K562 (cell line): ENCODE measurements around the gene SIGLEC15. TPM values are rescaled to one million over a fixed set of nuclear protein-coding genes. Genes with fewer than 3 reads are reported as not detected.

Experiments
- ATAC-seq: fragments of 200-7000 bp; cut with Tn5 transposase; 3 replicates; pipeline ENCODE4 v1.9.1; 2020; ENCODE audit warnings: moderate library complexity
- BruUV-seq: library from RNA; stranded (reverse); fragments of 400-500 nt; replicated peaks from 2 replicates; lab custom pipeline; 2021; lab: Mats Ljungman, UMichigan
- CTCF ChIA-PET: fragments of 300-600 bp; formaldehyde crosslinking; extraction: SDS; loops from one replicate; lab custom pipeline; 2021; ENCODE audit warnings: low intra/inter-chr PET ratio; lab: Yijun Ruan, JAX
- POLR2A ChIA-PET: fragments of 300-600, 350-650 bp; sonication (Branson Sonifier 250); formaldehyde crosslinking; extraction: SDS; loops from one replicate; lab custom pipeline; 2021; ENCODE audit warnings: antibody characterized with exemption, inconsistent platforms; lab: Yijun Ruan, JAX
- DNase-seq, 4 experiments: peaks; one replicate each; pipeline versions ENCODE4 v3.0.0 to v3.0.0-alpha.2; 2011 to 2018; ENCODE audit warnings: low spot score in 3 of 4, mixed read lengths in 3 of 4; ENCODE audit errors: extremely low read depth in 1 of 4
- FAIRE-seq: peaks from 2 replicates; lab custom pipeline; 2011; peaks lifted over from hg19 to GRCh38; lab: Jason Lieb, UNC
- H2AFZ ChIP-seq: 2 replicates; pipeline ENCODE4 v1.6.0; 2011; ENCODE audit warnings: low read depth, low read length, control low read depth, inconsistent platforms
- H3K27ac ChIP-seq: fragments of 200-600 bp; 3 replicates; pipeline ENCODE4 v1.8.0; 2011; ENCODE audit warnings: low read depth, mild to moderate bottlenecking, control low read depth, inconsistent platforms, low read length, moderate library complexity, mixed read lengths; ENCODE audit errors: extremely low read depth
- H3K27me3 ChIP-seq, 2 experiments: fragments of 300-600 bp in 1 of 2; 2 replicates in 1 of 2; 3 replicates in 1 of 2; pipeline versions ENCODE4 v1.6.0 to v1.8.0; 2011; ENCODE audit warnings: inconsistent platforms in 2 of 2, low read length in 2 of 2, mild to moderate bottlenecking in 1 of 2, mixed read lengths in 1 of 2, moderate library complexity in 1 of 2; ENCODE audit not compliant: control insufficient read depth in 2 of 2, insufficient read depth in 2 of 2
- H3K36me3 ChIP-seq: fragments of 300-600 bp; 3 replicates; pipeline ENCODE4 v1.8.0; 2011; ENCODE audit warnings: mild to moderate bottlenecking, low read length, inconsistent platforms; ENCODE audit not compliant: control insufficient read depth, insufficient read depth
- H3K4me1 ChIP-seq, 2 experiments: fragments of 200-600 bp in 1 of 2; replicated peaks in 1 of 2; 2 replicates in 1 of 2; 3 replicates in 1 of 2; pipeline versions ENCODE4 v1.5.1 to v1.8.0; 2011; ENCODE audit warnings: inconsistent platforms in 2 of 2, low read length in 2 of 2, mild to moderate bottlenecking in 1 of 2, mixed read lengths in 1 of 2, moderate library complexity in 1 of 2; ENCODE audit not compliant: control insufficient read depth in 2 of 2, insufficient read depth in 2 of 2
- H3K4me2 ChIP-seq: 2 replicates; pipeline ENCODE4 v1.6.1; 2011; ENCODE audit warnings: low read length, control low read depth, inconsistent platforms, mixed read lengths; ENCODE audit not compliant: insufficient read depth
- H3K4me3 ChIP-seq: fragments of 200-600 bp; sonication (generic), shearing (Covaris generic); 2 replicates; pipeline ENCODE4 v1.5.1; 2016; ENCODE audit warnings: control low read depth, inconsistent platforms
- H3K79me2 ChIP-seq: fragments of 200-600 bp; 3 replicates; pipeline ENCODE4 v1.8.0; 2011; ENCODE audit warnings: low read length, inconsistent platforms; ENCODE audit not compliant: control insufficient read depth, insufficient read depth
- H3K9ac ChIP-seq, 2 experiments: 2 replicates each; pipeline versions ENCODE4 v1.6.0 to v1.6.1; 2011; ENCODE audit warnings: low read depth in 2 of 2, low read length in 2 of 2, control low read depth in 1 of 2, inconsistent platforms in 1 of 2, mild to moderate bottlenecking in 1 of 2, mixed read lengths in 1 of 2; ENCODE audit not compliant: insufficient read depth in 1 of 2
- H3K9me1 ChIP-seq: one replicate; pipeline ENCODE4 v1.6.0; 2011; ENCODE audit warnings: inconsistent platforms, mild to moderate bottlenecking, low read length, moderate library complexity; ENCODE audit not compliant: control insufficient read depth, insufficient read depth
- H3K9me3 ChIP-seq: replicated peaks from 2 replicates; pipeline ENCODE4 v1.5.1; 2011; ENCODE audit warnings: low read depth, low read length, inconsistent platforms; ENCODE audit not compliant: control insufficient read depth, insufficient read depth
- H4K20me1 ChIP-seq: replicated peaks from 2 replicates; pipeline ENCODE4 v1.6.1; 2011; ENCODE audit warnings: low read length, inconsistent platforms, mixed read lengths; ENCODE audit not compliant: control insufficient read depth, insufficient read depth
- CREB1 ChIP-seq, 2 experiments: sonication (generic) in 1 of 2; formaldehyde crosslinking in 1 of 2; IDR thresholded peaks; 2 replicates each; pipeline versions ENCODE4 v1.6.1 to v1.8.0; 2012 to 2022; ENCODE audit warnings: inconsistent platforms in 1 of 2, mild to moderate bottlenecking in 1 of 2, missing genetic modification reagents in 1 of 2, moderate library complexity in 1 of 2
- ZNF263 ChIP-seq: sonication (generic); formaldehyde crosslinking; IDR thresholded peaks from 2 replicates; pipeline ENCODE4 v1.8.0; 2022; ENCODE audit warnings: mild to moderate bottlenecking, missing genetic modification reagents, borderline replicate concordance
- ZNF584 ChIP-seq: fragments of 200-800 bp; sonication (Bioruptor generic); IDR thresholded peaks from 2 replicates; pipeline ENCODE4 v1.6.1; 2016; ENCODE audit warnings: low read depth, mild to moderate bottlenecking, missing genetic modification characterization, missing compliant biosample characterization
- ZNF589 ChIP-seq: fragments of 200-800 bp; sonication (Bioruptor generic); IDR thresholded peaks from 2 replicates; pipeline ENCODE4 v1.6.1; 2016; ENCODE audit warnings: low read depth, missing genetic modification characterization, missing compliant biosample characterization
- WGBS: fragments of 100-300 bp; shearing (Covaris generic); methylation state at CpG from one replicate; pipeline ENCODE4 v1.1.6; 2016; ENCODE audit warnings: low coverage, mixed read lengths; ENCODE audit not compliant: insufficient coverage; ENCODE audit errors: missing lambda C conversion rate; 5-methylcytosine and 5-hydroxymethylcytosine counted together
- in situ Hi-C: fragments of 300-500 bp; cut with MboI; formaldehyde crosslinking; loops from 4 replicates; pipeline ENCODE4 v1.15.0; 2018; ENCODE audit warnings: inconsistent platforms, mixed read lengths
- intact Hi-C: fragments of 100-400 bp; cut with micrococcal nuclease; formaldehyde crosslinking; loops from 2 replicates; pipeline ENCODE4 v1.14.2; 2022
- polyA plus RNA-seq, 8 experiments: library from polyadenylated mRNA; depleted of rRNA in 4 of 8; stranded (reverse) in 5 of 8; unstranded in 3 of 8; fragments of >200 nt; fragmentation: Nextera tagmentation in 2 of 8; fragmentation: Illumina TruSeq in 1 of 8; extraction: Ambion mirVana in 2 of 8; extraction: Trizol in 1 of 8; gene quantifications; 2 replicates each; pipeline versions ENCODE4 v1.2.1 to v1.2.3, GENCODE V29; 2011 to 2014; ENCODE audit warnings: inconsistent platforms in 1 of 8, missing spikeins in 1 of 8
- total RNA-seq, 7 experiments: library from RNA; depleted of rRNA in 6 of 7; stranded (reverse); fragments of >200 nt in 6 of 7; fragmentation: Illumina TruSeq in 2 of 7; extraction: Trizol in 2 of 7; gene quantifications; 2 replicates each; pipeline versions ENCODE4 v1.2.1 to v1.2.3, GENCODE V29; 2011 to 2021; ENCODE audit warnings: low replicate concordance in 1 of 7

Gene SIGLEC15
- total and polyA plus RNA-seq, 9 of the 15 experiments (the other 6 are each of a cell fraction or from before 2014, with no cell fraction given) = not detected

GRCh38 chr18:45880876-45881558 lies 55.5 kb downstream of the SIGLEC15 start:
- in situ Hi-C loops = no loop called here
- H3K9ac ChIP-seq = no peak overlapping the region
- TF ChIP-seq ZNF584 (no peak), ZNF589 (no peak)
- TF ChIP-seq, all 486 proteins: peak for 0
- intact Hi-C loops = loop anchor here (1.0 to 10.0 kb wide), 4 partner anchors 158 to 260 kb away; no protein-coding TSS in a partner anchor
- H3K27me3 ChIP-seq = no peaks in the 10 kb centered on the region
- POLR2A ChIA-PET = interaction anchor here (0.7 kb wide), 1 partner anchor 74 kb away, joined by 3 read pairs; no protein-coding TSS in a partner anchor
- ATAC-seq (no peak), FAIRE-seq (no peak), DNase-seq (no peak)
- BruUV-seq = no TSS peak
- H4K20me1 ChIP-seq = no peaks in the 10 kb centered on the region; the same call in 1 of the 2 replicates
- no peaks in the 10 kb centered on the region for H3K9me1 ChIP-seq
- CTCF ChIA-PET = interaction anchor here (0.8 kb wide), 2 partner anchors 11 to 216 kb away, joined by 4 read pairs; no protein-coding TSS in a partner anchor
- no peak overlapping the region for H3K27ac ChIP-seq
- peaks cover 32% of the 10 kb centered on the region; the same call in 2 of the 3 replicates for H3K36me3 ChIP-seq
- H2AFZ ChIP-seq = no peak overlapping the region
- H3K4me2 ChIP-seq = no peak overlapping the region
- no peaks in the 10 kb centered on the region for H3K79me2 ChIP-seq
- H3K4me3 ChIP-seq = no peak overlapping the region
- peaks cover 0 to 2% of the 10 kb centered on the region in 2 experiments; a peak in 1 of 5 replicates for H3K4me1 ChIP-seq
- 66% methylated on average over 3 of the region's 3 CpGs for WGBS
- H3K9me3 ChIP-seq = no peaks in the 10 kb centered on the region

GRCh38 chr18:45887585-45887984 lies 62.1 kb downstream of the SIGLEC15 start:
- Histone ChIP-seq H3K27me3 (no peaks in the 10 kb centered on the region), H3K9me3 (no peaks in the 10 kb centered on the region), H2AFZ (no peak overlapping the region), H3K27ac (no peak overlapping the region), H3K79me2 (no peaks in the 10 kb centered on the region), H3K4me1 (no peaks in the 10 kb centered on the region), H3K9ac (no peak overlapping the region), H3K9me1 (no peaks in the 10 kb centered on the region), H4K20me1 (no peaks in the 10 kb centered on the region), H3K4me3 (no peak overlapping the region), H3K36me3 (peaks cover 17% of the 10 kb centered on the region; the same call in 2 of the 3 replicates), H3K4me2 (no peak overlapping the region)
- ATAC-seq = no peak
- 80% methylated on average over 5 of the region's 5 CpGs for WGBS
- intact Hi-C loops = loop anchor here (10.0 kb wide), 1 partner anchor 223 kb away; no protein-coding TSS in a partner anchor
- in situ Hi-C loops = no loop called here
- no TSS peak for BruUV-seq
- TF ChIP-seq ZNF263 = no peak
- TF ChIP-seq CREB1 (IDR thresholded peaks at IDR 0.05) = no peak
- TF ChIP-seq CREB1 (CRISPR knock-in tag; IDR thresholded peaks at IDR 0.05) = no peak
- no peak for FAIRE-seq
- CTCF ChIA-PET = no interaction called here
- no peak for DNase-seq
- POLR2A ChIA-PET = no interaction called here
